ENCODE results near the gene TKTL1.
"Not testable (repeated sequence)": the region's sequence is repeated elsewhere in the genome, so short reads cannot be mapped to it uniquely, and the experiment has no call there.

TKTL1 gene

DNA sequence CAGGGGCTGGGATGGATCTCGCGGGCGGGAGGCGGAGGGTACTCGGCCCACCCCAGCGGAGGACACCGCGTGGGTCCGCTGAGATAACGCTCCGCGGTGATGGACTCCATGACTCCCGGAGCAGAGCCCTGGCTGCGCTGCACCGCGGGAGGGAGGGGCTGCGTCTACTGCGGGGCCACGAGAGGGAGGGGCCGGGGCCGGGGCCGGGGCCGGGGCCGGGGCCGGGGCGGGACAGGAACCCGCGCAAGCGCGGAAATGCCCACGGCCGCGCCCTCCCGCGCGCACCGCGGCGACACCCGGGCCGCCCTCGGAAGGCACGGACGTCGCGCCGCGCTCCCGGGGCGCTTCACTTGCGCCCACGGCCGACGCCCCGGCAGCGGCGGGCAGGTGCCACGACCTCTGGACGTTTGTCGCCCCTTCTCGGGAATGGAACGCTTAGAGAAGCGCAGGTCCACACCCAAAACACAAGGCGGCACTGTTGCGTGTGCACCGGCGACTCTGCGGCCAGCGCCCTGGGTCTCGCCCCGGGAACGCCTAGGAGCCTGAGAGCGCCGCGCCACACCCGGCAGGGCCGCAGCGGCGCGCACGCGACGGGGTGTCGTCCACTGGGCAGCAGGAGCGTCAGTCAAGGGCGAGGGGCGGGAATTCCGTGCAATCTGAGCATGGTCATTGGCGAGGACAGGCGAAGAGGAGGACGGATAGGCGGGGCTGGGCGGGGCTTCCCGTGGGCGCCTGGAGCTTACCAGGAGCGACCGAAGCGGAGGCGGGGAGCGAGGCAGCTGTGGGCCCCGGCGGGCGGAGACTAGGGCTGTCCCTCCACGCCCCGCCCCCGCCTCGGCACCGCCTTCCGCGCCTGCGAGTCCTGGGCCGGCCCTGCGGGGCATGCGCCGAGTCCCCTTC lies 46.1 kb downstream of the TKTL1 start:
- DNase-seq (ENCODE audit: low read depth in 2 of 2), result not testable (repeated sequence)

DNA sequence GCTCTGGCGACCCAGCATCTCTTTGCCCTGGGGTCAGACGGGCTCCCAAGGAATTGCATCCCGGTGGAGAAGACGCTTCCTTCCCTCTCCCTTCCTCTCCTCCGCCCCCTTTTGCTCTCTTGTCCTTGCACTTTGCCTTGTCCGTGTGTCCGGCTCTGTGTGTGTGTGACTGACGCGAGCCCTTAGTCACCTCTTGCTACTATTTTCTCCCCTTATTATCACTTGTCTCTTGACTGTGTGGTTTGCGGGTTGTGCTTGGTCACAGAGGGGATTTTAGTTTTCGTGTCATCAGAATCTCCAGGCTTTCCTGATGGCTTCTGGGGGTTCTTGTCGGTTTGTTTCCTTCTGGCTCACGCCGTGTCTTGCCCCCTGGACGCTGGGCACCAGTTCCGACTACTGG lies 47.5 kb downstream of the TKTL1 start:
- DNase-seq (ENCODE audit: low read depth in 2 of 2), result not testable (repeated sequence)

DNA sequence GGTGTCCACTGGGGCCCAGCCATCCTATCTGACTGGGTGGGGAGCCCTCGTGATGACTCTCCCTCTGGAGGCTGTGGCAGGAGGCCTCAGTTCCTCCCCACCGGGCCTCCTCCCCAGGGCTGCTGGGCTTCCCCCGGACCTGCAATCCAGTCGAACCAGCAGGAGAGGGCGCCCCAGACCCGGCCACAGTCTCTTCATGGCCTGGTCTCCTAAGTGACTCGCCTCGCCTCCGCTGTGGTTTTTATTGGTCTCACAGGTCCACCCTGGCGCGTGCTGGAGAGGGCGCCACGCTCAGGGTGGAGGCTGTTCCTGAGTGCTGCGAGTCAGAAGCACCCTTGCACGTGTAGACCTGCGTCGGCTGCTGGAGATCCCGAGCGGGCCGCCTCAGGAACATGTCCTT lies 48.0 kb downstream of the TKTL1 start:
- not testable (repeated sequence) for DNase-seq (ENCODE audit: low read depth in 2 of 2)

DNA sequence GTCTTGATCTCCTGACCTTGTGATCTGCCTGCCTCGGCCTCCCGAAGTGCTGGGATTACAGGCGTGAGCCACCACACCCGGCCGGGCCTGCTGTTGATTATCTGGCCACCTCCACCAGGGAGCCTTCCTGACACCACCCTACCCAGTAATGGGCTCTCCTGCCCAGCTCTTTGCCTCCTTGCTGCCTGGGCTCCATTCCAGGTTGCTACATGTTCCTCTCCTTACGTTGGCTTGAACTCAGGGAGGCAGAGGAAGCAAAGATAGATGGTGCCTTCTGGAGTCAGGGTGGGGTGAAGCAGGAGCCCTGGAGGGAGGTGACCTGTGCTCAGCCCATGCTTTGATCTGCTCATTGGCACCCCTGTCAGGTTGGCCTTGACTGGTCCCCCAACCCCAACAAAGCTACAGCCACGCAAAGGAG lies 52.5 kb downstream of the TKTL1 start:
- no peak for DNase-seq (ENCODE audit: low read depth in 2 of 2)

DNA sequence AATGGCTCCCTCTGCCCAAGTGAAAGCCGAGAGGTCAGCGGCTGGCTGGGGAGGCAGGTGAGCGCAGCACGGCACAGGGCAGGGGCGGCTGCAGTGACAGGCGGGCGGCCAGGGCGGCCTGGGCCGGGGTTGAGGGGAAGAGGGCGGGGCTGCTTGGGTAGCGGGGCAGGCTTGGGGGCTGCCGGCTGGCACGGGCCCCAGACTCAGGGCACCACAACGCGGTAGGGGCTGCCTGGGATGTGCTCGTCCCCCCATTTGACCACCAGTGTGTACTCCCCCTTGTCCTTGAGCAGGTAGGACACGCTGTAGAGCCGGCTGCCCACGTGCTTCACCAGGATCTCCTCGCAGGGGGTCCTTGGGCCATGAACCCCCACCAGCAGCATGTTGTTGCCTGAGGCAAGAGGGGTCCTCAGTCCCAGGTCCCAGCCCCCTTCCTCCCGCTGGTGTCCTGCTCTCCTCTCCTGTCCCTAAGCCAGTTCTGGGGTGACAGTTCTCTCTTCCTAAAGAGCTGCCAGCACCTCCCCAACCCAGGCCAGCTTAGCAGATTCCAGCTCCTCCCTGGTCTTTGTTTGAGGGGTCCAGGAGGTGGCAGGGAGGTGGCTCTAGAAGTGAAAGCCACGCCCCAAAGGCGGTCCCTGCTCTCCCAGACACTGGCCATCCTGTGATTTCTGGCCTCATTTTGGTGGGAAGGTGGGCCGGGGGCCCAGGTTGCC lies 53.2 kb downstream of the TKTL1 start:
- DNase-seq (ENCODE audit: low read depth in 2 of 2), result no peak

DNA sequence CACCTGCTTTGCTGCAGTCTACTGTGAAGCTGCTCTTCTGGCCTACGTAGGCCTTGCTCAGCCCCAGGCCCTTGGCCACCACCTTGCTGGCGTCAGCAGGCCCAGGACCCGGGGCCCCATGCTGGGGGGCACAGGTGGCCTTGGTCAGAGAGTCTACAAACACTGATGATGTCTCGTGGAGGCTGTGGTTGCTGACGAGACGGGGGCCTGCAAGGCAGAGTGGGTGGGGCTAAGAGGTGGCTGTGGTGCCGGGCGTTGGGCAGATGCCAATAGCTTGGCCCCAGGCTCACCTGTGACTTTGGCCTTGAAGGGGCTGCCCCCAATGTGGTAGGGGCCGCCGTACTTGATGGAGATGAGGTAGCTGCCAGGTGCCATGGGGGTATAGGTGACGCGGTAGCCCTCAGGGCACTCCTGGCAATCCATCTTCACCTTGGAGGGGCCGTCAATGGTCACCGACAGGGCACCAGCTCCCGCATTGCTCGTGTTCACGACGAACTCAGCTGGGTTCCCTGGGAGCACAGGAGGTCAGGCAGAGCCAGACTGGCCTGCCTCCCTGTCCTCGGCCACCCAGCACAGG lies 53.9 kb downstream of the TKTL1 start:
- no peak for DNase-seq (ENCODE audit: low read depth in 2 of 2)

DNA sequence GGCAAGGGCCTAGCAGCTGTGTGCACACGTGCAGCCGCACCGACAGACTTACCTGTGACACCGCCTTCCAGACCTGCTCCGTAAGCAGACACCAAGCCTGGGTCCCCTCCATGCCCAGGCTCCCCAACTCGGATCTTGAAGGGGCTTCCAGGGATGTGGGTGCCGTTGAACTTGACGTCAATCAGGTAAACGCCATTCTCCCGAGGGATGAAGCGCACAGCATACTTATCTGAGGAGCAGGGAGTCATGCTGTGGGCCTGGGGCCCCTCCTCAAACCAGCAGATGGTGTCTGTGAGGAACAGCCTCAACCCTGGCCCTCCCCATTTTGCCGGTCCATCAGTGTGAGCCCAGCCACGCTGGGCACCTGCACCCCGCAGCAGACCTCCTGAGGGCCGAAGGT lies 54.4 kb downstream of the TKTL1 start:
- DNase-seq (ENCODE audit: low read depth in 2 of 2), result no peak

DNA sequence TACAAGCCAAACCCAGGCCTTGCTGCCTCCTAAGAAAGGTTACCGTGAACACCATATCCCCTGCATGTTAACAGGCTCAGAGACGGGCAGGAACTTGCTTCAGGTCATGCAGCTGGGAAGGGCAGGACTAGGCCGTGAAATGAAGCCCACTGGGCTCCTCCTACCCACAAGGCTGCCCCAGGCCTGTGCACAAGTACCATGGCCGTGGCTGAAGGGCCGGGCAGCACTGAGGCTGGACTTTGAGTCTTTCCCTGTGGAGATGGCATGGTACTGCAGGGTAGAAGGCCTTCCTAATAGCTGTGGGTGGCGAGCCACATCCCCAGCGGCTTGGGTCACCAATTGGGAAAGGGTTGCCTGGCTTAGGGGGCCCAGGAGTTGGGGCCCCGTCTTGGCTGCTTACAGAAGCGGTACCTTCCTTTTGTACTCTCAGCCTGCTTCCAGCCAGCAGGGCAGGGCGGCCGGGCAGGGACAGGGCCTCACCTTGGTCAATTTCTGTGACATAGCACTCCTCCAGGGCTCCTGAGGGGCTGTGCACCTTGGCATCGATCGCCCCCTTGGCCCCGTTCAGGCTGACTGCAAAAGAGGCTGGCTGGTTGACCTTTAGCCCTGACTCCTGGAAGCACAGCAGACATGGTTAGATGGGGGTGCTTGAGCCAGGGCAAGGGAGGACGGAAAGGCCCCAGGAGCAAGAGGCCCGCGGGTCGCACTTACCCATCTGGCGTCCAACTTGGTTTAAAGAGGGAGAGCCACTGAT lies 55.0 kb downstream of the TKTL1 start:
- DNase-seq (ENCODE audit: low read depth in 2 of 2), result no peak

DNA sequence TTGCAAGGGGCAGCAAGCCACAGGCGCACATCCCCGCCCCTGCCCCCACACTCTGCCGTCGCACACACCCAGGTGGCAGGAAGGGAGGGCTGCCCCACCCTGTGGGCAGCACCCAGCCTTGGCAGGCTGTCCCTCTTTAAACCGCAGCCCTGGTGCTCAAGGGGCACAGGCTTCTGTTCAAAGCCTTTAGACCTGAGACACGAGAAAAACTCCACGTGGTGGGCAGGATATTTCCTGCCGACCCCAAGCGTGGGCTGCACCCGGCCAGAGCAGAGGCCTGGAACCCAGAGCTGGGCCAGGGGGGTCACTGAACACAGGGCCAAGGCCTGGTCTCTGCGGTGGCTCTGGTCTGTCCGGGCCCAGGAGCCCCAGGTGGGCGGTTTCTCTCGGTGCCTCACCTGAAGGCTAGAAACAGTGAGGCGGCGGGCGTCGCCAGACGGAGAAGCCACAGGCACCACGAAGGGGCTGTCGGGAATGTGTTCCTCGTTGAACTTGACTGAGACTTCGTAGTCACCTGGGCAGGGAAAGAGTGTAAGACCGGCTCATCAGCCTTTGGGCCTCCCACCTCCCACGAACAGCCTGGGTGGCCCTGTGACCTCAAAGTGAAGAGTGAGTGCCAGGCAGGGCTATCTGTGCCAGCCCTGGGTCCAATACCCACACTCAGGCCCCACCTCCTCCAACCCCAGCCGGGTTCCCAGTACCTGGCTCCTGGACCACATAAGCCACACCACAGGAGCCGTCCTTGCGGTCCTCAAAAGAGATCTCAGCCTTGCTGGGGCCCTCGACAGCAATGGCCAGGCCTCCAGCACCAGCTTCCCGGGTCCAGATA lies 55.8 kb downstream of the TKTL1 start:
- no peak for DNase-seq (ENCODE audit: low read depth in 2 of 2)

DNA sequence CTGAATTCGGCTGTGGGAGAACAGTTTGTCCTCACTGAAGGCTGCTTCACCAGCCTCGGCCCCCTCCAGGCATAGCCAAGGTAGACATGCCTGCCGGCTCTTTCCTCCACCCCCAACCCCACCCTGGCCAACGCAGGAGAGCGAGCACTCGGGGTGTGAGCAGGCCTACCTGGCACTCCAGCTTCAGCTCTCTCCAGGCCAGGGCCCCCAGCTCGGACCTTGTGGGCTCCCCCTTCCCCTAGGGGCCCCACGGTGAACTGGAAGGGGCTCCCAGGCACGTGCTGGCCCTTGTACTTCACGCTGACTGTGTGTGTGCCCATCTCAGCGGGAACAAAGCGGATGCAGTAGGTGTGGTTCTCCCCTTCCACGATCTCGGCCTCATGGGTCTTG lies 56.4 kb downstream of the TKTL1 start:
- DNase-seq (ENCODE audit: low read depth in 2 of 2), result no peak

DNA sequence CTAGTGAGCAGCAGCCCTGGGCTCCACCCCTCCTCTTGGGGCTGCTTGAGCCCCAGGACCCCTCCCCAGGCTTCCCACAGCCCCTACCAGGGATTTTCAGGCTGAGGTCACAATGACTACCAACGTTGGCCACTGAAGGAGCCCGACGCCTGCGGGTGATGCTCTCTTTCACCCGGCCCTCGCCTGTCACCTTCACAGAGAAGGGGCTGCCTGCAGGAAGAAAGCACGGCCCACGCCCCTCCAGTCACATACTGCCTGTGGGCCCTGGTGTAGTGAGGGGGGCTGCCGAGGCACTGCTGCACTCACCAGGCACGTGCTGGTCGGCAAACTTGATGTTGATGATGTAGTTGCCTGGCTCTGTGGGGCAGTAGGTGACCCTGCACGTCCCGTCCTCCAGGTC lies 56.9 kb downstream of the TKTL1 start:
- no peak for DNase-seq (ENCODE audit: low read depth in 2 of 2)

DNA sequence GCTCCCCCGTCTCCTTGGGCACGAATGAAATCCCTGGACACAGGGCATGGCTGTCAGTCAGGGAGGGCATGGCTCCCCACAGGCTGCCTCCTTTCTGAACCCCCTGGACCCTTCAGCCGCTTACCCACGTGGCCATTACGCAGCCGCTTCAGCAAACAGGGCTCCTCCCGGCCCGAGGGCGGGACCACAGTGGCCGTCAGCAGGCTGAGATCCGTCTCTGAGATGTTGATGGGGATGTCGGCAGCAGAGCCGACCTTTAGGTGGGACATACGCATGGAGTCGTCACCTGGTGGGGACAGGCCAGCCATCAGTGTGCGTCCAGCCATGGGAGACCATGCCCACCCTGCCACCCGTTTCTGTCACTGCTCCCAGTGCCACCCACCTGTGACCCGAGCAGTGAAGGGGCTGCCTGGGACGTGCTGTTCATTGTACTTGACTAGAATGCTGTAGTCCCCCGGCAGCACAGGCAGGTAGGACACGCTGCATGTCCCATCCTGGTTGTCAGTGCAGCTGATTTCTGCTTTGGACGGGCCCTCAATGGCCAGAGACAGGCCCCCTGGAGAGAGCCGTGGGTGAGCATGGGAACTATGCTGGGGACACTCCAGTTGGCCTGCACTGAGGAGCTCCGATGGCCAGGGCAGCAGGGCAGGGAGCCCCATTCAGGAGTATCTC lies 57.7 kb downstream of the TKTL1 start:
- no peak for DNase-seq (ENCODE audit: low read depth in 2 of 2)

DNA sequence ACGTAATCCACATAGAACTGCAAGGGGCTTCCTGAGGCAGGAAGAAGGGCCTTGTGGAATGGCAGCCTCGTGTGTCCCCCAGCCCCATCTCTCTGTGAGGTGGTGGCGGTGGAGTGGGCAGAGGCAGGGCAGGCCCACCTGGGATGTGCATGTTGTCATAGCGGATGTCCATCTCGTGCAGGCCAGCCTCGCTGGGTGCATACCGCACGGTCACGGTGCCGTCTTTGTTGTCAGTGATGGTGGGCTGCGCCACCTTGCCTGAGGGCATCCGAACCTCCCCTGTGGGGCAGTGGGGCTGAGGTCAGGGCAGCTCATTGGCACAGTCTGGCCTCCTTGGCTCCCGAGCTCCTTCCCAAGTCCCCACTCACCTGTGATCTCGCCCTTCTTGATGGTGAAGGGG lies 58.4 kb downstream of the TKTL1 start:
- no peak for DNase-seq (ENCODE audit: low read depth in 2 of 2)

DNA sequence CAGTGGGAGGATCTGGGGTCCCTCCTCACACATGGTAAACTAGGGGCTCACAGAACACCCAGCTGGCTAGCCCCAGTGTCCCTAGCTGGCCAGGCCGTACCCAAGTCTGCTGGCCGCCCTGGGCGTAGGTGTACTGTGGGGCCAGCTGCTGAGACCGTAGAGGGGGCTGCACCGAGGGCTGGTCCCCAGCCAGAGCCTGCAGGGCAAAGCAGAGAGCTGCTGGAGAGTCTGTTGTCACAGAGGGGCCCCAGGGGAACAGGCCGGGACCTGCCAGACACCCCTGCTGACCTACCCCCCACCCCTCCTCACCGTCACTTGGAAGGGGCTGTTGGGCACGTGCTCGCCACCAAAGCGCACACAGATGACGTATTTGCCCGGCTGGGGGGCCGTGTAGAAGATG lies 58.9 kb downstream of the TKTL1 start:
- DNase-seq (ENCODE audit: low read depth in 2 of 2), result no peak

DNA sequence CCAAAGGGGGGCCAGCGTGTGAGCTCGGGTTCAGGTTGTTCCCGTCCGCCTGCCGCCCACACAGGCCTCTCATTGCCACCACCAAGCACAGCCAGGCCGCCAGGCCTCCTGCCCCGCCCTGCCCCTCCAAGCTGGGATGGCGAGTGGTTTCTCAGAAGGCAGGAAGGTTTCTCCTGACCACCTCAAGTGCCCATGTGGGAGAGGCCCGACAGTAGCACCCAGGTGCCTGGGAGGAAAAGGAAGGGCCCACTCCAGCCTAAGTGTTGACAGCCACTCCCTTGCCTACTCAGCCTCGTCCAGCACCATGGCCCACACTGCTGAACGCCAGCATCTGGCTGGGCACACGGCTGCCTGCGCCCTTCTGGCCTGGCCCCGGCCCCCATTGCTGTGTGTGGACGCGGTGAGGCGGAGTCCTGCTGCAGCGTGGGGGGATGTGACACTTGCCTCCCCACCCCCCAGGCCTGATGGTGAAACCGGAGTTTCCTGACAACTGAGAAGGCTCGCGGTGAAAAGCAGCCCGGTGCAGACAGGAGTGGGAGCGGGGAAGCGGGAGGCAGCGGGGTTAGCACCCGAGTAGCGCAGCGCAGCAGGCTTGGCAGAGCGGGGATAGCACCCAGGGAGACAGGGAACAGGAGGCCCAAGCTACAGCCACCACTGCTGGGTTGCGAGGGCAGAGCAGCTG lies 59.6 kb downstream of the TKTL1 start:
- no peak for DNase-seq (ENCODE audit: low read depth in 2 of 2)

DNA sequence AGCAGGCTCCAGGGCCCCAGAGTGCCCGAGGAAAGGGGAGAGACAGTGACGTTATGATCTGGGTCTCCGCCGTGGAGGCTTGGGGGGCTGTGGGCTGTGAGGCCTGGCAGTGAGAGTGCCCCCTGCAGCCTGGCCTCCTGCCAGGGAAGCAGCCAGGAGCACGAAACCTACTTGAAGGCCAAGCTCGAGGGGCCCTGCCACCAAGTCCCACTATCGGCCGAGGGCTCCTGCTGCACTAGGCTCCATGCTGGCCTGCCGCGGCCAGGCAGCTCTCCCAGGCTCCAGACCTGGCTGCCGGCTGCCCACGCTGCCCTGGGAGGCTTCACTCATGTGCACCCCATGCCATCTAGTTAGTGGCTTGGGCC lies 60.2 kb downstream of the TKTL1 start:
- no peak for DNase-seq (ENCODE audit: low read depth in 2 of 2)

DNA sequence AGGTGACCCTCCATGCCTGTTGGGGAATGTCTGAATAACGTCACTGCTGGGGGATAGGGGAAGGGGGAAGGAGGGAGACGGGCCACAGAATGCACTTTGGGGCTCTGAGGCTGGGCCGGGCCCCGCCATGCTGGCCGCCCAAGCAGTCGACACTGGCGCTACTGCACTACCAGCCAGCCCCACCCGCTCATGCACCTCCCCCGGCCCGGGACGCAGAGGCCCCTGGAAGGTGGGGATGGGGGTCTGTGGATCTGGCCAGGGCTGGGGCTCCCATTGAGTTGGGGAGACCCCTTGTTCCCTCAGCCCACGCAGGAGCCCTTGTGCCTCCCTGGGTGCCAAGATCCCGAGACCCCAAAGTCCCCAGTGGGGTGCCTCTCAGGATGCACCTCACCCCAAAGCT lies 61.0 kb downstream of the TKTL1 start:
- DNase-seq (ENCODE audit: low read depth in 2 of 2), result no peak

DNA sequence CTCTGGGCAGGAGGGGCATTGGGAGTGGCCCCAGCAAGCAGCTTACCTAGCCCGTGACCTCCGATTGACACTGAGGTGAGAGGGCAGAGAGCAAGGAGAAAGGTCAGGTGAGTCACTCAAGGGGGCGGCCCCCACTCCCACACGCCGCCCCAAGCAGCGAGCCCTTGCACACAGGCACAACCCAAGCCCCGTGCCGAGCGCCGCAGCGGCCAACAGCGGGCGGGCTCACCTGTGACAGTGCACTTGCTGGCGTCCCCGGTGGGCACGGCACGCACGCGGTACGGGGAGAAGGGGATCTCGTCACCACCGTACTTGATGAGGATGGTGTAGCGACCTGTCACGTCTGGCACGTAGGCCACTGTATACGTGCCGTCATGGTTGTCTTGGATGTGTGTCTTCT lies 61.6 kb downstream of the TKTL1 start:
- no peak for DNase-seq (ENCODE audit: low read depth in 2 of 2)

DNA sequence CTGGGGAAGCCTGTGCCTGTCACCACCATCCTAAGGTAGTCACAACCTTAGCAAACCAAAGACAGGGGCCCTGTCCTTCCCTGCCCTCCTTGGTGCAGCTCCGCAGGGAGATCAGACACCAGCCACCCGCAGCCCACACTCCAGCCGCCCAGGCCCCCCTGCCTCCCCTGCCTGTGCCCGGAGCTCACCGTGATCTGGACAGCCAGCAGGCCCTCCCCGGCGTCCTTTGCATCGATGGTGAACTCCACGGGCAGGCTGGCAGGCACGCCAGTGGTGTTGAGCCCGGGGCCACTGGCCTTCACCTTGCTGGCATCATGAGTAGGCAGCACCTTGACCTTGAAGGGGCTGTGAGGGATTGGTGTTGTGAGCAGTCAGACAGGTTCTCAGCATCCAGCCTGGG lies 62.4 kb downstream of the TKTL1 start:
- DNase-seq (ENCODE audit: low read depth in 2 of 2), result no peak

DNA sequence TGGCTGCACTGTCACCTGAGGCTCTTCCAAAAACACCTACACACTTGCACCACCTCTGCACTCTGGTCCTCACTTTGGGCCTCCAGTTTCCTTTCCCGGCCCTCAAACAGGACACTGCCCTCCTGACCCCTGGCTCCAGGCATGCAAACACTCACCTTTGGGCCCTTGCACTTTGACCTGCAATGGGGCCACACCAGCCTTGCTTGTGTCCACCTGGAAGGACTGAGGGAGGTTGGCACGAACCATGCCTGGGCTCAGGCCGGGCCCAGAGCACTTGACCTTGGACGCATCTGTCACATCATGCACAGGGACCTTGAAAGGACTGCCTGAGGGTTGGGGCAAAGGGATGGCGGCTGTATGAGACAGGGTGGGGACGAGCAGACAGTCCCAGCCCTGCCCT lies 63.2 kb downstream of the TKTL1 start:
- DNase-seq (ENCODE audit: low read depth in 2 of 2), result no peak
